ENCODE results near the gene SYT3.

The SYT3 gene

DNA sequence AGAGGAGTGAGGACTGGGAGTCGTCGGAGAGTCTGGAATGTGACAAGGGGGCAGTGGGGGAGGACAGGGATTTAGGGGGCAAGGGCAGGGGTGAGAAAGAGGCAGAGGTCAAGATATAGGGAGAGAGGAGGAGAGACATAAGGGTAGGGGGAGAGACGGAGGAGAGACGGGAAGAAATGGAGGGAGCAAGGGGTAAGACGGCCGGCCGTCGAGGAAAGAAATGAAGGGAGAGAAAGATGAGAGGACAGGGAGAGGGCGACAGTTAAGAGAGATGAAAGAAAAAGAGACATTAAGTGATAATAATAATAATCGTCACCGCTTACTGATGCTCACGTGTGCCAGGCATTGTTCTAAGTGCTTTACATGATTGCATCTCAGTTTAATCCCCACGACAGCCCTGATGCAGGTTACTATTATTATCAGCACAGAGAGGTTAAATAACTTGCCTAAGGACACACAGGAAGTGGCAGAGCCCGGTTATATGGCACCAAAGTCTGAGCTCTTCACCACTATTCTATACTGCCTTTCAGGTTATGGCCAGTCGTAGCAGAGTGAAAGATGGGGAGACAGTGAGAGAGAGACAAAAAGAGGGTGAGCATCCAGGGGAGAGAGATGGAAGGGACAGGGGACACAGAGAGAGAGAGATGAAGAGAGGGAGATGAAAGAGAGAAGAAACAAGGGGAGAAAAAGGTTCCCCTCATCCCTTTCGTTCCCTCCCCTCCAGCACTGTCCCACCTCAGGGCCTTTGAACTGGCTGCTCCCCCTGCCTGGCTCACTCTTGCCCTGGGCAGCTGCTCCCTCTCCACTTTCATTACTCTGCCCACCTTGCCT lies 23.2 kb upstream of the SYT3 start:
- FAIRE-seq (no peak), DNase-seq (ENCODE audit: low spot score) (no peak)

DNA sequence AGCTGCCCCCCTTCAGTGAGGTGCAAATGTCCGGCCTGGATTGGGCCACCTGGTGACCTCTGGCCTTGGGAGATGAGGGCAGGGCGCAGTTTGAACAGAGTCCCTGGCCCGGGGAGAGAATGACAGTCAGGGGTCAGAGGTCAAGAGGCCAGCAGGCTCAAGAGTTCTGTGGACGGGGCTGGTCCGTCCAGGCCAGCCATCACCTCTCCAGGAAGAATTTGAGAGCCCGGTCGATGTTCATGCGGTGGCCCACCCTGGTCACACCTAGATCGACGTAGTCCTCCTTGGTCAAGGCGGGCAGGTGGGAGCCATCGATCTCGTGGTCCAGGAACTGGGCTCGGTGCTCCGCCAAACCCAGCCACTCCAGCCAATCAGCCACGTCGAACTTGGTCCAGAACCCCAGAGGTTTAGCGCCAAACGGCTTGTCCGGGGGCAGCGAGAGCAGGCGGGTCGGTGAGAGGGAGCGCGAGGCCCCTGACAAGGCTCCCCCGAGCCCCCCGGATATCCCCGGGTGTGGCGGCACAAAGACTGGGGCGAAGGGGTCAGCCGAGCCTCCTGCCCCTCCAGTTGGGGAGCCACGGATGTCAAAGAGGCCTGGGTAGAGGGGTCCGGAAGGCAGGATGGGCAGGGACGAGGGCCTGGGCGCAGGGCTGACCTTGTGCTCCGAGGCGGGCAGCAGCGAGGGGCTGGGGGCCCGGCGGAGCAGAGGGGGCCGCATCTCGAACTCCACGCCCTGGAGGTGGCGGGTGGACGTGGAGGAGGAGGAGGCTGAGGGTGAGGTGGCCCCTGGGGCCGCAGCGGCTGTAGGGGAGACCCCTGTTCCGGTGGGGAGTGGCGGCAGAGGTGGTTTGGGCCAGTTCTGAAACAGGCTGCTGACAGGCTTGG lies 22.3 kb upstream of the SYT3 start:
- no peak for FAIRE-seq

DNA sequence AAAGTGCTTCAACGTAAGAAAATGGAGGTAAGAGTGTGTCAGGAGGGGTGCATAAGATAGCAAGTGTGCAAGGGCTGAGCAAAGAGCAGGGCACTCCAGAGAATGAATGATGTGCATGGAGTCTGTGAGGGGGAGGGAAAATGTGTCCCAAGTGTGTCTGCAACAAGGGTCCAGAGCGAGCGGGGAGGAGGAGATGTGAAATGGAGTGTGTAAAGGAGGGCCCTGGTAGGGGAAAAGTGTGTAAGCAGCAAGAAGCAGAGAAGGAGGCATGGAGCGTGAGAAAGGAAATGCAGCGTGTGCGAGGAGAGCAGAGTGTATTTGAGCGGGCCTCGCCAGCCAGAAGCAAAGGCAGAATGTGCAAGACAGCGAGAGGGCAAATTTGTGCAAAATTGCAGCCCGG lies 21.3 kb upstream of the SYT3 start:
- no peak for FAIRE-seq

More for the DNA sequence above, 22.3 kb upstream of the SYT3 start:
- DNase-seq (ENCODE audit: low spot score) = no peak

DNA sequence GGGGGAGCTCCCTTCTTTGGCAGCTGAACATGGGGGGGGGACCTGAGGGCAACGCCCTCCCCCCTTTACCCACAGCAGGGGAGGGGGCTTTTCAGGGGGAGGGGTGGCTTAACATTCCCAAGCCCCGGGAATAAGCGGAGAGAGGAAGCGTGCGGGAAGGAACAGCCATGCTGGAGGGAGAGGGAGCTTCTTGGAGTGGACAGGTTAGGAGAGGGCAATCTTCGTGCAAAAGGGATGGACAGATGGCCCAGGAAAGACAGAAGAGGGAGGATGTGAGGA lies 20.3 kb upstream of the SYT3 start:
- DNase-seq (ENCODE audit: low spot score) (no peak), FAIRE-seq (no peak)

More for the DNA sequence above, 21.3 kb upstream of the SYT3 start:
- no peak for DNase-seq (ENCODE audit: low spot score)

DNA sequence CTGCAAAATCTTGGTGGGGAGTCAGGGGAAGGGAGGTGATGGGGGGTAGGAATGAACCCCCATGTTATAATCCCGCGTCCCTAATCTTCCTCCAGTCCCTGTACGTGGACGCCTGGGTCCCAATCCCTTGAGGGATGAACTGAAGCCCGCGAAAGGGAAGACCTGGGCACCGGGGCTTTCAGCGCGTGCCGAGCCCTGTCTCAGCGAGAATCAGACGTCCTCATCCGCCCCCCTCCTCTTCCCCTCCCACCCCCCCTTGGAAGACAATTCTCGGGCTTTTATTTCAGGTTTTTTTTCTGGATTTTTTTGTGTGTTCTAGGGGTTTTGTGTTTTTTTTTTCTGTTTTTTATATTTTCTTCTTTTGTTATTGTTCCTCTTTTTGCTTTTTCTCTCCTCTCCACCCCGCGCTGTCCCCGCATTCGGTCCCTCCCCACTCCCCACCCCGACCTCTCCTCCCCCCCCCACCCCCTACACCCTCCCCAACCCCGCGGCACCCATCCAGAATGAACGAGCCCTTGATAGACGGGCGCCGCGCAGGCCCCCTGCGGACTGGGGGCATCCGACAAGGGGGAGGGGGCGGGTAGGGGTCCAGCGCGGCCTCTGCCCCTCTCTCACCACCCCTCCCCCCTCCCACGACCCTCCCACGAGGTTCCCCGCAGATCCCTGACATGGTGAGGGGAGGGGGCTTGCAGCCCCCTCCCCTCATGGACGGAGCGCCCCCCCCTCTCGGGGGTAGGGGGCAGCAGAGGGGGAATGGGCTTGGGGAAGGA lies 19.8 kb upstream of the SYT3 start:
- DNase-seq (ENCODE audit: low spot score) (no peak), FAIRE-seq (no peak)

DNA sequence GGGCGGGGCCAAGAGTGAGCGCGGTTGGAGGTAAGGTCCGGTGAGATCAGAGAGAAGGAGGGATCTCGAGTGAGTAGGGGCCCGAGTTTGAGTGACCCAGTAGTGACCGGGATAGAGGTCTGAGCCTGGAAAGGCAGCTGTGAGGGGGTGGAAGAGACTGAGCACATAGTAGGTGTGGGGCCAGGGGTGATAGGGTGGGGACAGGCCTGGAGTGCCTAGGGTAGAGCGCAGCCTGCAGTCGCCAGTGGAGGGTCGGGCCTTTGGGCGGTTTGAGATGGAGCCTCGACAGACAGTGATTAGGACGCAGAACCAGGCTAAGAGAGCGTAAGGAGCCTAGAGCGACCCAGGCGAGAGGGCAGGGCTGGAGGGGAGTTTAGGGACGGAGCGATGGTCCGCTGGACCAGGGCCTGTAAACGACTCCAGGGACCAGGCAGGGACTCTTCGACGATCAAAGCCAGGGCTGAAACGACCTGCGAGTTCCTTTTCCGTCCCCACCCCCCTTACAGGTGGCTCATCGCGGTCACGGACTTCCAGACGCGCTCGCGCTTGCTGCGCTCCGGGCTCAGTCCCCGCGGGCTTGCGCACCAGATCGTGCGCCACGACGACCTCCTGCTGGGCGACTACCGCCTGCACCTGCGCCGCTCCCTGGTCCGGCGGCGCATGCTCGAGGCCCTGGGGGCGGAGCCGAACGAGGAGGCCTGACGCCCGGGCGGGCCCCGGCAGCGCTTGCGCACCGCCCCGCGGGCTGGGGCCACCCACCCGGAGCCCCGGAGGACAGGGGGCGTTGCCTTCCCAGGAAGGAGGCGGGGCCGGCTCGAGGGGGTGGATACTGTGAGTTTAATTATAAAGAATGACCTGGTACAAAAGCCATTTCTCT lies 19.0 kb upstream of the SYT3 start:
- FAIRE-seq (peak; percentile 94), DNase-seq (ENCODE audit: low spot score) (peak; percentile 99)

DNA sequence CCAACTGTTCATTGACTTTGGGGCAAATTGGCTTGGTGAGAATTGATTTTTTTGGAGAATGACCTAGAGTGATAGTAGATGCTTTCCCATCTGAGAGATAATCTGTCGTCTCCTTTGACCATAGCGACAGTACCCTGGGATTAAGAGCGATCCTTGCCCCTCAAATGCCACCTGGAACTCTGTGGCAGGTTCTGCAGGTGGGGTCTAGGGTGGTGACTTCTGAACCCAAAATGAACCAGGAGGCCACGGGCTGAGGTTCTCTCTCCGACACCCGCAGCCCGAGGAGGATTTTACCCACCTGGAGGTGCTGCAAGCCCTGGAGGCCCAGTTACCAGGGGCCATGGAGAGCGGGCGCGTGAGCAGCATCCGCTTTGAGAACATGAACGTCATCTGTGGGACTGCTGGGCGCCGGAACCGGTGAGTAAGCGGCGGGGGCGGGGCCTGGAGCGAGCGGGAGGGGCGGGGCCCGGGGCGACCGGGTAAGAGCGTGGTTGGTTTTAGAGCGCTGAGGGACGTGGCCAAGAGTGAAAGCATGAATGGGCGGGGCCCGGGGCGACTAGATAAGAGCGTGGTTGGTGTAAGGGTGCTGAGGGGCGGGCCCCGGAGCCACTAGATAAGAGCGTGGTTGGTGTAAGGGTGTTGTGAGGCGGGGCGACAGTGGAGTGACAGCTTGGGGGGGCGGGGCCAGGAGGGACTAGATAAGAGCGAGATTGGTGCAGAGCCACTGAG lies 18.2 kb upstream of the SYT3 start:
- peak; percentile 98 for DNase-seq (ENCODE audit: low spot score)
- no peak for FAIRE-seq

DNA sequence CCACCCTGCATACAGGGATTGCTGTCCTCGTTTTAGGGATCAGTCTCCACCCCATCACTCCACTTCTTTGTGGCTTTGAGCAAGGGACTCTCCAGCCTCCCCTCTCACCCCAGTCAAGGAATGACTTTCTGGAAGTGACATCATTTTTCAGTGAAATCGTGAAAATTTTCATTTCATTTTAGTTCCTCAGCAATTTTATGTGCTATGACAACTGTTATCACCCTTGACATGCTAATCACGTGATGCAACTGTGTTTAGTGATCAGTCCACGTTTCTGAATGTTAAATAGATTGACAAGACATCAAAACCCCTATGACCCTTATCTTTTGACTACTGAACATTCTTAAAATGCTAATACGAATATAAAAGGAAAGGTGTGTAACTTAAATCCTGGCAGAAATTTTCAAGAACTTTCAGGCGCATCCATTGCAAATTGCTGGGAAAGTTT lies 17.6 kb upstream of the SYT3 start:
- no peak for DNase-seq (ENCODE audit: low spot score)
- no peak for FAIRE-seq

DNA sequence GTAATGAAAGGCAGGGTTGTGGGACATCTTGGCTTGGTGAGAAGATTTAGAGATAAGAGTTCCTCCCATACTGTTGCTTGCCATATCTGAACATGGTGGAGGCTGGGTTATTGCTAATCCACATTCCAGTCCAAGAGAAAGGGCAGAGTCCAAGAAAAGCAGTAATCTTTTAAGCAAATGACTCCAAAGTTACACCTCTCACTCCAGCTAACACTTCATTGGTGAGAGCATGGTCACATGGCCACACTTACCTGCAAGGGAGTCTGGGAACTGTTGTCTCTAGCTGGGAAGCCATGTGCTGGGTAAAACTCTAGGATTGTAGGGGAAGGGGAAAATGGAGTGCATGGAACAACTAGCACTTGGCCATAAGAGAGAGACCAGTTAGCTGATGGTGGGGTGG lies 15.2 kb upstream of the SYT3 start:
- DNase-seq (ENCODE audit: low spot score) = no peak
- FAIRE-seq = no peak

DNA sequence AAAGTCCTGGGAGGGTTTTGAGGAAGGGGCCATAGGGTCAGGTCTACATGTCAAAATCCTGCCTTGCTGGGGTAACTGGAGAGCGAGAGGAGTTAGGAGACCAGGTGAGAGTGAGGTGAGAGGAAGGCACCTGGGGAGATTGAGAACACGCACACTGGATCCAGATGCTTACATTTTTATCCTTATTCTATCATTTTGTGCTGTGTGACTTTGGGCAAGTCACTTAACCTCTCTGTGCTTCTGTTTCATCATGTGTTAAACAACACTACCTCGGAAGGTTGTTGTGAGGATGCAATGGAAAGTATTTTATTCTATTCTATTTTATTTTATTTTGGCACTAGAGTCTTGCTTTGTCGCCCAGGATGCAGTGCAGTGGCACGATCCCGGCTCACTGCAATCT lies 13.0 kb upstream of the SYT3 start:
- DNase-seq (ENCODE audit: low spot score) (no peak), FAIRE-seq (no peak)

DNA sequence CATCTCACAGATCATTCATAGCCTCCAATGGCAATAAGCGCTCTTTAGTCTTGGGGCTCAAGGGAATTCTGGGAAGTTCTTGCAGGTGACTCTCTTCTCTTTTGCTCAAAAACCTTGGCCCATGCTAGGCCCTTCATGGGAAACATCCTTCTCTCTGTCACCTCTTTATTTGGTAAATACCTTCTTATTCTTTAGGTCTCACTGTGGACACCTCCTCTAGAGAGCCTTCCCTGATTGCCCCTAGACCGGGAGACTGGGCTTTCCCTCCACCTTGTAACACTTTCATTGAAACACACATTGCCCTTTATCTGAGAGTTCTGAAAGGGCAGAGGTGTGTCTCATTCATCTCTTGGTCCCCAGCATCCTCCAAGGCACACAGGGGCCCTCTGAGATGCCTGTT lies 11.5 kb upstream of the SYT3 start:
- DNase-seq (ENCODE audit: low spot score) = no peak
- no peak for FAIRE-seq

DNA sequence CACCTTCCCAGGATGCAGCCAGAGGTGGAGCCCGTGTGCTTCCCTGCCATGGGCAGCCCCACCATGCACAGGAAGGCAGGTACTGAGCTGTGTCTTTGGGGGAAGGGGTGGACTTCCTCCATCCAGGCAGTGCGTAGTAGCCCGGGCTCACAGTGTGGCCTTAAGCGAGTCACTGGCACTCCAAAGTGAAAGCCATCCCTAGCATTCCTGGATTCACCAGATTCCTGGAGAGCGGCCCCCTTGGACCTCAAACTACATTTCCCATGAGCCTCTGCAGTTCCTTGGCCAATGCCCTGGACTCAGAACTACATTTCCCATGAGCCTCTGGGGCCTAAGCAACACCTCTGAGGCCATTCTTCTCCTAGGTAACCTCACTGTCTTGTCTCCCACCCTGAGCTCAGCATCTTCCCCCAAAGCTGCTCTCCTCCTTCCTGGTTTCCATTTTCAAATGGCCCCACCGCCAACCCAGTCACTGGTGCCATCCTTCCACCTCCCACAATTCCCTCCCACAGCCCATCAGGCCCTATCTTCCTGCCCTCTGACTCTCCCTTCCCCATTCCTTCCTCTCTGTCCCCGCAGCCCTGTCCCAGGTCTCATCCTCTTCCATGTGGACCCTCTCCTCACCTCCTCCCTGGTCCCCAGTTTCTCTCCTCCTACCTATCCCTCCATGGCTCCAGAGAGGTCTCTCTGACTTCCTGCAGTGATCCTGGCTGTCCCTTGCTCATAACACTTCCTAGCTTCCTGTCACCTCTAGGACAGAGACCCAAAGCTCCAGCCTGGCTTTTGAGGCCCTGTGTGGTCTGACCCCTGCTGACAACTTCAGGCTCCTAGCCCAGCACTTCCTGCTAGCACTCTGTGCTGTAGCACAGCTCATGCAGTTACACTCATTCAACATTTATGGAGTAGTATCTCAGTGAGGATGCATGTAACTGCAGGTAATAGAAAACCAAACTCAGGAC lies 10.0 kb upstream of the SYT3 start, which contains the start of gene C19orf81:
TSS of gene C19orf81 (plus strand) at position 13 of the 959 bp plus-strand sequence. CDS start at position 13, 0 bp downstream.
- DNase-seq (ENCODE audit: low spot score) (peak; percentile 75), FAIRE-seq (no peak)

DNA sequence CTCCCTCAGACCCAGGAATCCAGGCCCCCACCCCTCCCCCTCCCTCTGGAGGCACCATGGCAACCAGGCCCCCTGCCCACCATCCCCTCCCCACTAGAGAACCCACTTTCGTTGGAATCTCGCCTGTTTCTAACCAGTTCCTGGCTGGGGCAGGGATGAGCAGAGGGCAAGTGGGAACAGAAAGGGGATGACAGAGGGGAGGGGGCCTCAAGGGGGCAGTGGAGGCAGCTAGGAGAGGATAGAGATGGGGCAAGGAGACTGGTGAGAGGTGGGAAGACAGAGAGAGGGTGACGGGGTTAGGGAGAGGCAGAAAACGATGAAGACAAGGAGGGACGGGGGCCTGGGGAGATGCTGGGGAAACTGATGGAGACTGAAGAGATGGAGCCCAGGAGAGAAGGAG lies 9.0 kb upstream of the SYT3 start:
- no peak for DNase-seq (ENCODE audit: low spot score)
- no peak for FAIRE-seq

DNA sequence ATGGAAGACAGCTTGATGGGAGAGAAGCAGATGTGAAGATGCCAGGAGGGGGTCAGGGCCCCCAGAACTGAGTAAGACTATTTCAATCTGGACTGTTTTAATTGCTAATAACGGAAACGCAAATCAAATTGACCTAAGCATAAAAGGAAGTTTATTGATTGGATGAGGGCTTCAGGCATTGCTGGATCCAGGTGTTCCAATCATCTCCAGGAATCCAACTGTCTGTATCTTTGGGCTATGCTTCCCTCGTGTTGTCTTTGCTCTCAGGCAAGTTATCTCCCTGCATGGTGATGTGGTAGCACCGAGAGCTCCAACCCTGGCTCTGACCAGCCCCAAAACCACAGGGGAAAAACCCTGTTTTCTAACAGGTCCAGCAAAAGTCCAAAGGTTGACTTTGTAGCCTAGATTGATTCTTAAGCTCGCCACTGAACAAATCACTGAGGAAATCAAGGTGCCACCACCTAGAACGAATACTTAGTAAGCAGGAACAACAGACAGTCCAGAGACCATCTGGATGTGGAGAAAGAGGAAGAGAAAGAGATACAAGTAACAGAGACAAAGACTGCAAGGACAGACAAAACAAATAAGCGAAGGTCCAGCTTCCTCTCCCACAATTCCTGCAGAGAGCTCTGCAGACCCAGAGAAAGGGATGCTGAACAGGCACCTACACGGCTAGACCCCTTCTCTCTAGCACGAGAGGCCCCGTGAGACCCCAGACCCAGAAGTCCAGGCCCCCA lies 8.4 kb upstream of the SYT3 start:
- DNase-seq (ENCODE audit: low spot score) = no peak
- FAIRE-seq = no peak

DNA sequence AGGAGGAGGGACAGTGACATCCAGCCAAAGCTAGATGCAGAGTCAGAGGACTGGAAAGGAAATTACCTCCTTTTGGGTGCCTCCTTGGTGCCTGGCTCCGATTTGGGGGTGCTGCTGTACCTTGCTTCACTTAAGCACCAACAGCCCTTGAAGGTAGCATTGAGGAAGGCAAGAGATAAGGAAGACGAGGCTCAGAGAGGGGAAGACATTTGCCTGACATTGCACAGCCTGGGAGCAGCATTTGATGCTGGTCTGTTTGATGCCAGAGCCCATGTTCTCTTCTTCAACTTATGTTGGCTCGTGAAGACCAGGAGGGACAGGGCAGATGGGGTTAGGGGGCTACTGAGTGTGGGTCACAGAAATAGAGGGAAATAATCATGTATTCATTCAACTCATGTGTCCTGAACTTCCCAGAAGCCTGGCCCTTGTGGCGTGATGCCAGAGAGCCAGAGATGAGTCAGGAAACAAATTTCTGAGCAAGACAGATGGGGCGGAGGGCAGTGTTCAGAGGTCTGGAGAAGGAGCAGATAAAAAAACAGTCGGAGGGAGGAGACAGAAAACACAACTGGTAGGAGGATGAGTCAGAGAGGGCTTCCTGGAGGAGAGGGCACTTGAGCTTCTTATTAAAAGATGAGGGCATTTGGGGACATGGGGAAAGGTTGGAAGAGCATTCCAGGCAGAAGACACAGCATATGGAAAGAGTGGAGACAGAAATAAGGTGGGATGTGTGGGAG lies 6.6 kb upstream of the SYT3 start:
- FAIRE-seq (no peak), DNase-seq (ENCODE audit: low spot score) (peak; percentile 88)

DNA sequence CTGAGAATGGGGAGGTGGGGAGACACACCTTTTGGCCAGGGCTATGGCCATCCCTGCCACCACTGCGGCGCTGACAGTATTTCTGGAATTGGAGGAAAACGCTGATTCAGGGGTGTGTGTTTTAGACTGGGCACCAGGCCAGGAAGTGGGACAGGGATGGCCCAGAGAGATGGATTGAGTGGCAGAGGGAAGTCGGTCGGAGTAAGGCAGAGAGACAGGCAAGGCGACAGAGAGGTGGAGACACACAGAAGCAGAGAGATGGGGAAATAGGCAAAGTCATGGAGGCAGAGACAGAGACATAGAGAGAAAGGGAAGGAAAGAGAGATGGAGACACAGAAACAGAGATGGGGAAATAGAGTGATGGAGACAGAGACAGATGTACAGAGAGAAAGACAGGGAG lies 5.4 kb upstream of the SYT3 start:
- FAIRE-seq = peak; percentile 56
- no peak for DNase-seq (ENCODE audit: low spot score)

DNA sequence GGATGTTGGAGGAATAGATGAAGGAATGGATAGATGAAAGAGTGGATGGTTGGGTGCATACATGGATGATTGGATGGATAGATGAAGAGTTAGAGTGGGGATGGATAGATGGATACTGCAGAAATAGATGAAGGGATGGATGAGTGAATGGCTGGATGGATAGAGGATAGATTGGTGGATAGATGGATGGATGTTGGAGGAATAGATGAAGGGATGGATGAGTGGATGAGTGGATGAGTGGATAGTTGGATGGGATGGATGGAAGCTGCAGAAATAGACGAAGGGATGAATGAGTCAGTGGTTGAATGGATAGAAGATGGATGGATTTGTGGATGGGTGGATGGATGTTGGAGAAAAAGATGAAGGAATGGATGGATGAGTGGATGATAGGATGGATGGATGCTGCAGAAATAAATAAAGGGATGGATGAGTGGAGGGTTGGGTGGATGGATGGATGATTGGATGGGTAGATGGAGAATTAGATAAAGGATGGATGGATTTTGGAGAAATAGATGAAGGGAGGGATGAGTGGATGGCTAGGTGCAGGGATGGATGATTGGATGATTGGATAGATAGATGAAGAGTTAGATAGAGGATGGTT lies 4.7 kb upstream of the SYT3 start:
- FAIRE-seq (peak; percentile 84), DNase-seq (ENCODE audit: low spot score) (no peak)

All from urothelium cell line (cell line).